ENCODE results near the gene UBE2Q1. TPM values are rescaled to one million over a fixed set of nuclear protein-coding genes. Genes with fewer than 3 reads are reported as not detected.
A peak's percentile ranks its signal among the peaks of the same experiment; 100 is the strongest.

UBE2Q1 gene
- total RNA-seq = 100 to 1,000 TPM; 106 to 107 TPM

DNA sequence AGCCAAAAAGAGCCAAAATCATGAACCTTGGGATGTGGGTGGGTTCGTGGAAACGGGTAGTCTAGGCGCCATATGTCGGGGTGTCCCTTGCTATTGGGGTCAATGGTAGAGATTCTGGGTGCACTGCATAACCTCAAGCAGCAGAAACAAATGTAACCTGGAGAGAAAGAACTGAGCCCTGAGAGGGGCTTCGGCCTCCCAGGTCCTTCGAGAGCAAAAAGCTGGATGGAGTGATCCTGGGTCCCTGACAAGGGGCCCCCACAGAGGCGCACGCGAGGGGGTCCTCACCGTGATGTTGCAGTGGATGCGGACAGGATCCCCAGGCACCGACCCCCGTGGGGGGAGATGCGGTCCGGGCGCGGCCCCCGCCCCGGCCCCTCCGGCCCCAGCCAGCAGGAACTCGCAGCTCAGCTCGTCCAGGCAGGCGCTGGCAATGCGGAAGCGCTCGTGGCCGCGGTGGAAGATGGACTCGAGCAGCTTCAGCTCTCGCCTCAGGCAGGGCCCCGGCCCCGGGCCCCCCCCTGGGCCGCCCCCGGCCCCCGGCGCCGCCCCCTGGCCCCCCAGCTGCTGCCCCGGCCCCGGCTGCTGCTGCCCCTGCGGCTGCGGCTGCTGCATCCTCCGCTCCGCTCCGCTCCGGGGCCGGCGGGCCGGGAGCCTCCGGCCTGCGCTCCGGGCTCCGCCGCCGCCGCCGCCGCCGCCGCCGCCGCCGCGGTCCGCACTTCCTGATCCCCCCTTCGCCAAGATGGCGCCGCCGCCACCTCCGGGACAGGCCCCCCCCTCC is at the start of gene UBE2Q1:
UBE2Q1 (minus strand) TSS at position 724 of the 781 bp plus-strand sequence; CDS start at position 615, 109 bp downstream.
- ATAC-seq (ENCODE audit: low read depth) (no peak), DNase-seq (peak; percentile 63)
- peaks cover 36% of the 10 kb centered on the region for H3K4me1 Mint-ChIP-seq
- no peaks in the 10 kb centered on the region for H3K9me3 Mint-ChIP-seq
- peak within 1 kb of the TSS; percentile 93 for H3K4me3 Mint-ChIP-seq
- H3K27ac Mint-ChIP-seq = peak within 1 kb of the TSS; percentile 96
- no peaks in the 10 kb centered on the region for H3K27me3 Mint-ChIP-seq
- peaks cover 10% of the 10 kb centered on the region for H3K36me3 Mint-ChIP-seq
- POLR2A ChIA-PET = interaction anchor here (1.0 to 1.7 kb wide), 4 partner anchors 50 to 425 kb away, joined by 3 to 4 read pairs (median 3); partner anchors contain the start of genes ADAR, FLAD1 and PMVK

GRCh38 chr1:154607609-154608396 is 49.3 kb upstream of the UBE2Q1 start, which contains the start of gene ADAR:
ADAR (minus strand) TSS chr1:154608186; CDS start chr1:154608006, 180 bp downstream.
- ATAC-seq (ENCODE audit: low read depth) = peak; percentile 81
- Mint-ChIP-seq H3K36me3 (peaks cover 31% of the 10 kb centered on the region), H3K9me3 (no peaks in the 10 kb centered on the region), H3K4me3 (peak within 1 kb of the TSS; percentile 98), H3K27ac (peak within 1 kb of the TSS; percentile 100), H3K4me1 (peaks cover 63% of the 10 kb centered on the region), H3K27me3 (no peaks in the 10 kb centered on the region)
- DNase-seq = peak; percentile 85
- POLR2A ChIA-PET = interaction anchor here (0.7 to 8.2 kb wide), 10 partner anchors 12 to 568 kb away, joined by 3 to 89 read pairs (median 4); partner anchors contain the start of genes PMVK and UBE2Q1

GRCh38 chr1:154607106-154607608 is 48.7 kb upstream of the UBE2Q1 start:
- Mint-ChIP-seq H3K27me3 (no peaks in the 10 kb centered on the region), H3K4me3 (peak overlapping the region; percentile 98), H3K4me1 (peaks cover 64% of the 10 kb centered on the region), H3K27ac (peak overlapping the region; percentile 100), H3K36me3 (peaks cover 31% of the 10 kb centered on the region), H3K9me3 (no peaks in the 10 kb centered on the region)
- ATAC-seq (ENCODE audit: low read depth) (no peak), DNase-seq (peak; percentile 53)
- POLR2A ChIA-PET = interaction anchor here (0.6 to 8.2 kb wide), 4 partner anchors 12 to 348 kb away, joined by 3 to 89 read pairs (median 4); no protein-coding TSS in a partner anchor

DNA sequence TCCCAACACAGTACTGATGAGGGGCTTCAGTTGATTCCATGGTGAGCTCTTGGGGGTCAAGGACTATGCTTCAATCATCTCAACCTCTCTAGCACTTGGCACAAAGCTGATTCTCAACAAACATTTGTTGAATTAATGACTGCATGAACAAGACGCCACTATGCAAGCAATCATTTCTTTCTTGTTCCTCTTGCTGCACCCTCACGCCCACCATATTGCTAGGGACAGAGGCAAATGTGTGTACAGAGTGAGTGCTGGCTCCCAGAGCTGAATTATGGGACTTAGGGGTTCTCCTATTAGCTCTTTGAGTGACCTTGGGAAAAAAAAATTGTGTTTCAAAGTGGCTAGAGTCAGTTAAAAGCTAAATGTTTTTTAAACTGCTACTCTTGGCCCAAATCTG is 47.1 kb upstream of the UBE2Q1 start:
- Mint-ChIP-seq H3K4me3 (peak overlapping the region; percentile 46), H3K27ac (peak overlapping the region; percentile 58), H3K36me3 (peaks cover 42% of the 10 kb centered on the region), H3K9me3 (no peaks in the 10 kb centered on the region), H3K27me3 (no peaks in the 10 kb centered on the region), H3K4me1 (peaks cover 58% of the 10 kb centered on the region)
- POLR2A ChIA-PET = interaction anchor here (0.8 to 8.2 kb wide), 3 partner anchors 17 to 46 kb away, joined by 3 to 89 read pairs (median 3); no protein-coding TSS in a partner anchor
- ATAC-seq (ENCODE audit: low read depth) = no peak
- DNase-seq = no peak

DNA sequence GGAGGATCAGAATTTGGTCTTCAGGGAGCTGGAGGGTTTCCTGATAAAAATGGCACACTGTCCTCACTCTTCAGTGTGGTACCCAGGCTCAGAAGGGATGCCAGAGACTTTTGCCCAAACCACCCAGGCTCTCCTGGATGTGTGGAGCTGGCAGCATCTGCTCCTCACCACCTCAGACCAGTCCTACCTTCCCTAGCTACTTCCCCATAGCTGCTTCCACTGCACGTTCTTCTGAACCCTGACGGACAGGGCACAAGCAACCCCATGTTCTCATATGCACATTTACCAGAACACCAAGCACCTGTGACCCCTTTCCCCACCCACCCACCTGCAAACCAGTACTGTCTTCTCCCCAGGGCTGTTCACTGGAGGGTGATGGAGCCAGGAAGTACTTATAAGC is 44.9 kb upstream of the UBE2Q1 start:
- no peaks in the 10 kb centered on the region for H3K27me3 Mint-ChIP-seq
- POLR2A ChIA-PET = no interaction called here
- no peak for ATAC-seq (ENCODE audit: low read depth)

GRCh38 chr1:154599658-154600057 is 41.2 kb upstream of the UBE2Q1 start:
- DNase-seq = no peak
- no peak for ATAC-seq (ENCODE audit: low read depth)
- peaks cover 35% of the 10 kb centered on the region for H3K36me3 Mint-ChIP-seq
- H3K27ac Mint-ChIP-seq = no peak overlapping the region
- no peaks in the 10 kb centered on the region for H3K9me3 Mint-ChIP-seq
- H3K4me1 Mint-ChIP-seq = peaks cover 31% of the 10 kb centered on the region
- H3K4me3 Mint-ChIP-seq = no peak overlapping the region
- POLR2A ChIA-PET = no interaction called here
- H3K27me3 Mint-ChIP-seq = no peaks in the 10 kb centered on the region

More for the DNA sequence above, 44.9 kb upstream of the UBE2Q1 start:
- no peak for DNase-seq
- Mint-ChIP-seq H3K27ac (peak overlapping the region; percentile 28), H3K9me3 (no peaks in the 10 kb centered on the region), H3K36me3 (peaks cover 44% of the 10 kb centered on the region), H3K4me1 (peaks cover 49% of the 10 kb centered on the region), H3K4me3 (no peak overlapping the region)

- ATAC-seq (ENCODE audit: low read depth) = no peak
- DNase-seq = no peak
- Mint-ChIP-seq H3K27me3 (no peaks in the 10 kb centered on the region), H3K27ac (no peak overlapping the region), H3K4me1 (peaks cover 28% of the 10 kb centered on the region), H3K36me3 (peaks cover 36% of the 10 kb centered on the region), H3K9me3 (no peaks in the 10 kb centered on the region), H3K4me3 (no peak overlapping the region)
- POLR2A ChIA-PET = no interaction called here
Measured at GRCh38 chr1:154598871-154599635, 40.6 kb upstream of the UBE2Q1 start.

GRCh38 chr1:154595621-154596020 is 37.2 kb upstream of the UBE2Q1 start:
- no peak for ATAC-seq (ENCODE audit: low read depth)
- no peak for DNase-seq
- Mint-ChIP-seq H3K27ac (no peak overlapping the region), H3K4me3 (no peak overlapping the region), H3K9me3 (no peaks in the 10 kb centered on the region), H3K36me3 (peaks cover 37% of the 10 kb centered on the region), H3K27me3 (no peaks in the 10 kb centered on the region), H3K4me1 (peaks cover 16% of the 10 kb centered on the region)
- POLR2A ChIA-PET = interaction anchor here (1.0 kb wide), 1 partner anchor 11 kb away, joined by 4 read pairs; no protein-coding TSS in a partner anchor

DNA sequence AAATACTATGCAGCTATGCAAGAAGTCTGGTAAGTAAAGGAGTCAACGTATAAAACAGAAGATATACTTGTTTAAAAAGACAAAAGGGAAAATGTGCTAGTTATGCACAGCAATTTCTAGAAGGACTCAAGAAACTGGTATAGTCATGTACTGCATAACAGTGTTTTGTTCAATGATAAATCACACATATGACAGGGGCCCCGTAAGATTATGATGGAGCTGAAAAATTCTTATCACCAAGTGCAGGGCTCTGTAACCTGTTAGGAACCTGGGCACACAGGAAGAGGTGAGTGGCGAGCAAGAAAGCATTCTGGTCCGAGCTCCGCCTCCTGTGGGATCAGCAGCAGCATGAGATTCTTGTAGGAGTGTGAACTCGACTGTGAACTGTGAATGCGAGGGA is 36.3 kb upstream of the UBE2Q1 start:
- Mint-ChIP-seq H3K36me3 (peaks cover 30% of the 10 kb centered on the region), H3K27ac (no peak overlapping the region), H3K9me3 (no peaks in the 10 kb centered on the region), H3K4me3 (no peak overlapping the region), H3K27me3 (no peaks in the 10 kb centered on the region), H3K4me1 (peaks cover 15% of the 10 kb centered on the region)
- no peak for DNase-seq
- POLR2A ChIA-PET = interaction anchor here (0.6 kb wide), 1 partner anchor 31 kb away, joined by 3 read pairs; no protein-coding TSS in a partner anchor
- no peak for ATAC-seq (ENCODE audit: low read depth)

- Mint-ChIP-seq H3K36me3 (peaks cover 39% of the 10 kb centered on the region), H3K27ac (no peak overlapping the region), H3K9me3 (no peaks in the 10 kb centered on the region), H3K4me1 (peaks cover 10% of the 10 kb centered on the region), H3K4me3 (no peak overlapping the region), H3K27me3 (no peaks in the 10 kb centered on the region)
- ATAC-seq (ENCODE audit: low read depth) = no peak
- POLR2A ChIA-PET = interaction anchor here (0.7 kb wide), 1 partner anchor 11 kb away, joined by 3 read pairs; no protein-coding TSS in a partner anchor
- DNase-seq = no peak
Measured at GRCh38 chr1:154593390-154593789, 34.9 kb upstream of the UBE2Q1 start.

GRCh38 chr1:154591206-154591605 is 32.7 kb upstream of the UBE2Q1 start:
- peaks cover 38% of the 10 kb centered on the region for H3K36me3 Mint-ChIP-seq
- POLR2A ChIA-PET = interaction anchor here (0.5 to 1.5 kb wide), 4 partner anchors 12 to 370 kb away, joined by 3 to 4 read pairs (median 3); partner anchors contain the start of gene PYGO2
- no peak for ATAC-seq (ENCODE audit: low read depth)
- no peak overlapping the region for H3K27ac Mint-ChIP-seq
- peaks cover 8% of the 10 kb centered on the region for H3K4me1 Mint-ChIP-seq
- no peak for DNase-seq
- no peaks in the 10 kb centered on the region for H3K27me3 Mint-ChIP-seq
- no peak overlapping the region for H3K4me3 Mint-ChIP-seq
- H3K9me3 Mint-ChIP-seq = no peaks in the 10 kb centered on the region

DNA sequence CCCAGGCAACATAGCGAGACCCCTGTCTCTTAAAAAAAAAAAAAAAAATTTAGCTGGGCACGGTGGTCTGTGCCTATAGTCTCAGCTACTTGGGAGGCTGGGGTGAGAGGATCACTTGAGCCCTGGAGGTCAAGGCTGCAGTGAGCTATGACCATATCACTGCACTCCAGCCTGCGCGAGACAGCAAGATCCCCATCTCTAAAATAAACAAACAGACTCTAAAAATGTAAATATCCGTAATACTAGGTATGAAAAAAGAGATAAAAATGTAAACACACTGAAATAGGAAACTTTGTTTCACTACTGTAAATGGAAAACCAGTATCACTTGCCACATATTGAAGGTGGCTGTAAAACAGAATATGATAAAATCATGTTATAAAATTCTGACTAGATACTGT is 32.3 kb upstream of the UBE2Q1 start:
- DNase-seq (no peak), ATAC-seq (ENCODE audit: low read depth) (no peak)
- H3K36me3 Mint-ChIP-seq = peaks cover 40% of the 10 kb centered on the region
- H3K27me3 Mint-ChIP-seq = no peaks in the 10 kb centered on the region
- POLR2A ChIA-PET = interaction anchor here (0.5 to 1.5 kb wide), 3 partner anchors 19 to 371 kb away, joined by 3 to 4 read pairs (median 3); partner anchors contain the start of gene PYGO2
- H3K27ac Mint-ChIP-seq = no peak overlapping the region
- H3K4me3 Mint-ChIP-seq = no peak overlapping the region
- no peaks in the 10 kb centered on the region for H3K9me3 Mint-ChIP-seq
- H3K4me1 Mint-ChIP-seq = peaks cover 8% of the 10 kb centered on the region

All from activated naive CD8-positive, alpha-beta T cell treated with anti-CD3 and anti-CD28 coated beads, Interleukin-2, amount 10 ng/mL, durations not matched to agents 7 days and 5 days (primary cell).